Fibroblast of the conjunctiva (primary cell): ENCODE data around the gene POLE3.
"Not testable (repeated sequence)": the region's sequence is repeated elsewhere in the genome, so short reads cannot be mapped to it uniquely, and the experiment has no call there.

Experiments used
- DNase-seq: peaks from one replicate; pipeline ENCODE4 v3.0.0-alpha.2; 2010; ENCODE audit warnings: low read depth

Gene POLE3

GRCh38 chr9:113403646-113404045 is 6.8 kb downstream of the POLE3 start:
- DNase-seq, result no peak

- peak; percentile 97 for DNase-seq
These were observed 9.3 kb downstream of the POLE3 start, which contains the start of gene ALAD for GRCh38 chr9:113401027-113401792. Gene ALAD, minus strand, starts transcription at chr9:113401284. Its CDS starts 7,725 bp downstream, at chr9:113393559.

- DNase-seq, result no peak
These were observed 10.8 kb downstream of the POLE3 start for GRCh38 chr9:113399646-113400200.

- no peak for DNase-seq
These were observed 11.7 kb downstream of the POLE3 start for GRCh38 chr9:113398796-113399195.

- DNase-seq, result no peak
These were observed 13.3 kb downstream of the POLE3 start for GRCh38 chr9:113397203-113397631.

GRCh38 chr9:113395000-113395861 is 15.2 kb downstream of the POLE3 start:
- no peak for DNase-seq

- no peak for DNase-seq
These were observed 17.2 kb downstream of the POLE3 start for GRCh38 chr9:113393281-113393680.

GRCh38 chr9:113391917-113392316 is 18.6 kb downstream of the POLE3 start:
- DNase-seq, result no peak

GRCh38 chr9:113390192-113390960 is 20.1 kb downstream of the POLE3 start:
- DNase-seq, result no peak

- DNase-seq, result no peak
These were observed 21.0 kb downstream of the POLE3 start for GRCh38 chr9:113389451-113389850.

- no peak for DNase-seq
These were observed 21.6 kb downstream of the POLE3 start for GRCh38 chr9:113388833-113389232.

- no peak for DNase-seq
These were observed 22.8 kb downstream of the POLE3 start for GRCh38 chr9:113387560-113388230.

- DNase-seq, result no peak
These were observed 23.7 kb downstream of the POLE3 start for GRCh38 chr9:113386571-113387393.

- no peak for DNase-seq
These were observed 28.5 kb downstream of the POLE3 start for GRCh38 chr9:113381909-113382411.

- not testable (repeated sequence) for DNase-seq
These were observed 29.0 kb downstream of the POLE3 start for GRCh38 chr9:113381441-113381840.

- DNase-seq, result no peak
These were observed 29.6 kb downstream of the POLE3 start for GRCh38 chr9:113380869-113381378.

GRCh38 chr9:113379829-113380210 is 30.7 kb downstream of the POLE3 start:
- DNase-seq, result not testable (repeated sequence)

- DNase-seq, result not testable (repeated sequence)
These were observed 31.2 kb downstream of the POLE3 start for GRCh38 chr9:113379094-113379828.
